Measurements from ENCODE around the gene CADM1.

- no peak for TF ChIP-seq POLR2A (IDR thresholded peaks at IDR 0.05)
- no peak for TF ChIP-seq CTCF (IDR thresholded peaks at IDR 0.05 in 4 of 5, conservative IDR thresholded peaks at IDR 0.05 in 1 of 5)
These were observed 378.1 kb downstream of the CADM1 start for GRCh38 chr11:115126092-115126491.

Data from gastrocnemius medialis (tissue), 4 donors.